IMR-90 (cell line): ENCODE measurements around the gene STON2. TPM values are rescaled to one million over a fixed set of nuclear protein-coding genes. Genes with fewer than 3 reads are reported as not detected.

Experiments used
- ATAC-seq: fragments of 200-7000 bp; cut with Tn5 transposase; 2 replicates; pipeline ENCODE4 v1.9.1; 2020; ENCODE audit warnings: low read depth, mild to moderate bottlenecking, moderate library complexity
- BruUV-seq: library from RNA; stranded (reverse); fragments of 400-500 nt; replicated peaks from 2 replicates; lab custom pipeline; 2021; lab: Mats Ljungman, UMichigan
- CTCF ChIA-PET: fragments of 300-600 bp; formaldehyde crosslinking; extraction: SDS; loops from one replicate; lab custom pipeline; 2021; ENCODE audit warnings: antibody characterized with exemption; lab: Yijun Ruan, JAX
- POLR2A ChIA-PET: fragments of 300-600 bp; sonication (Branson Sonifier 250); formaldehyde crosslinking; loops from one replicate; lab custom pipeline; 2022; ENCODE audit warnings: antibody characterized with exemption; ENCODE audit not compliant: unreplicated experiment; lab: Charles Lee
- DNase-seq: peaks from one replicate; pipeline ENCODE4 v3.0.0; 2013
- H2AFZ ChIP-seq: replicated peaks from 2 replicates; pipeline ENCODE3; 2013; ENCODE audit warnings: low read length, mild to moderate bottlenecking; ENCODE audit not compliant: poor library complexity
- H2AK5ac ChIP-seq: 2 replicates; pipeline ENCODE4 v1.6.1; 2013; ENCODE audit warnings: low read depth, low read length, inconsistent platforms
- H2AK9ac ChIP-seq: replicated peaks from 2 replicates; pipeline ENCODE3; 2013; ENCODE audit warnings: mild to moderate bottlenecking, low read depth, low read length, moderate library complexity; ENCODE audit not compliant: poor library complexity
- H2BK120ac ChIP-seq: 2 replicates; pipeline ENCODE4 v1.6.1; 2013; ENCODE audit warnings: low read depth, low read length, inconsistent platforms
- H2BK15ac ChIP-seq: 3 replicates; pipeline ENCODE4 v1.6.1; 2013; ENCODE audit warnings: low read depth, low read length, inconsistent platforms
- H2BK20ac ChIP-seq: 2 replicates; pipeline ENCODE4 v1.6.1; 2013; ENCODE audit warnings: low read depth, mild to moderate bottlenecking, inconsistent platforms, low read length, moderate library complexity
- H2BK5ac ChIP-seq: 2 replicates; pipeline ENCODE4 v1.6.1; 2013; ENCODE audit warnings: mild to moderate bottlenecking, low read depth, low read length, inconsistent platforms; ENCODE audit not compliant: poor library complexity, severe bottlenecking
- H3K14ac ChIP-seq: replicated peaks from 2 replicates; pipeline ENCODE4 v1.6.1; 2013; ENCODE audit warnings: low read depth, low read length, inconsistent platforms
- H3K18ac ChIP-seq: 2 replicates; pipeline ENCODE4 v1.6.1; 2013; ENCODE audit warnings: low read depth, low read length, control low read depth
- H3K23ac ChIP-seq: 2 replicates; pipeline ENCODE4 v1.6.1; 2013; ENCODE audit warnings: low read depth, low read length, inconsistent platforms
- H3K27ac ChIP-seq: 2 replicates; pipeline ENCODE4 v1.5.1; 2013; ENCODE audit warnings: mild to moderate bottlenecking, control low read depth, low read length; ENCODE audit not compliant: insufficient read depth
- H3K27me3 ChIP-seq: 2 replicates; pipeline ENCODE4 v1.6.1; 2013; ENCODE audit warnings: low read length; ENCODE audit not compliant: control insufficient read depth, insufficient read depth
- H3K36me3 ChIP-seq: 2 replicates; pipeline ENCODE4 v1.6.1; 2013; ENCODE audit warnings: low read length, mixed read lengths; ENCODE audit not compliant: control insufficient read depth, insufficient read depth
- H3K4ac ChIP-seq: 2 replicates; pipeline ENCODE4 v1.6.1; 2013; ENCODE audit warnings: low read depth, low read length, inconsistent platforms
- H3K4me1 ChIP-seq: 2 replicates; pipeline ENCODE4 v1.6.1; 2013; ENCODE audit warnings: low read length, mixed read lengths; ENCODE audit not compliant: control insufficient read depth, insufficient read depth
- H3K4me2 ChIP-seq: 2 replicates; pipeline ENCODE4 v1.6.1; 2013; ENCODE audit warnings: low read depth, mild to moderate bottlenecking, control low read depth, low read length, moderate library complexity
- H3K4me3 ChIP-seq: 2 replicates; pipeline ENCODE4 v1.5.1; 2013; ENCODE audit warnings: low read depth, mild to moderate bottlenecking, control low read depth, low read length, moderate library complexity; ENCODE audit not compliant: insufficient read depth
- H3K56ac ChIP-seq: 2 replicates; pipeline ENCODE4 v1.6.1; 2013; ENCODE audit warnings: low read length, inconsistent platforms; ENCODE audit not compliant: insufficient read depth; ENCODE audit errors: extremely low read depth
- H3K79me1 ChIP-seq, 2 experiments: 2 replicates each; pipeline ENCODE4 v1.6.1; 2013; ENCODE audit warnings: low read length in 2 of 2, inconsistent platforms in 1 of 2, low read depth in 1 of 2
- H3K9ac ChIP-seq: 2 replicates; pipeline ENCODE4 v1.6.1; 2013; ENCODE audit warnings: low read depth, low read length, control low read depth
- H3K9me1 ChIP-seq: 2 replicates; pipeline ENCODE4 v1.6.1; 2013; ENCODE audit warnings: low read length, inconsistent platforms; ENCODE audit not compliant: insufficient read depth
- H3K9me3 ChIP-seq: 2 replicates; pipeline ENCODE4 v1.6.1; 2013; ENCODE audit warnings: low read length; ENCODE audit not compliant: control insufficient read depth, insufficient read depth
- H4K20me1 ChIP-seq: 2 replicates; pipeline ENCODE4 v1.6.1; 2013; ENCODE audit warnings: low read length, inconsistent platforms; ENCODE audit not compliant: insufficient read depth
- H4K5ac ChIP-seq: 2 replicates; pipeline ENCODE4 v1.6.1; 2013; ENCODE audit warnings: mild to moderate bottlenecking, low read depth, low read length, control low read depth
- H4K8ac ChIP-seq, 2 experiments: 2 replicates each; pipeline ENCODE4 v1.6.1; 2013; ENCODE audit warnings: low read depth in 2 of 2, low read length in 2 of 2, control low read depth in 1 of 2, inconsistent platforms in 1 of 2
- H4K91ac ChIP-seq: 2 replicates; pipeline ENCODE4 v1.6.1; 2013; ENCODE audit warnings: low read depth, low read length, inconsistent platforms; ENCODE audit not compliant: insufficient read depth
- BHLHE40 ChIP-seq: fragments of 150-350 bp; IDR thresholded peaks from 2 replicates; pipeline ENCODE4 v1.6.1; 2016; ENCODE audit warnings: mild to moderate bottlenecking, low read depth, low read length
- FOS ChIP-seq: fragments of 150-350 bp; IDR thresholded peaks from 2 replicates; pipeline ENCODE4 v1.6.1; 2016; ENCODE audit warnings: low read depth, low read length
- MAFK ChIP-seq: IDR thresholded peaks from 2 replicates; pipeline ENCODE4 v1.6.1; 2012; ENCODE audit warnings: low read depth, low read length, improper control_type of control experiment
- MAZ ChIP-seq: IDR thresholded peaks from 2 replicates; pipeline ENCODE4 v1.6.1; 2012; ENCODE audit warnings: low read depth, mild to moderate bottlenecking, low read length, improper control_type of control experiment, moderate library complexity, borderline replicate concordance
- MXI1 ChIP-seq: IDR thresholded peaks from 2 replicates; pipeline ENCODE4 v1.6.1; 2012; ENCODE audit warnings: low read depth, mild to moderate bottlenecking, low read length, moderate library complexity, borderline replicate concordance
- POLR2A ChIP-seq: IDR thresholded peaks from 2 replicates; pipeline ENCODE4 v1.6.1; 2012; ENCODE audit warnings: mild to moderate bottlenecking, low read depth, low read length
- RAD21 ChIP-seq: IDR thresholded peaks from 2 replicates; pipeline ENCODE4 v1.6.1; 2012; ENCODE audit warnings: low read length, improper control_type of control experiment
- RFX5 ChIP-seq: IDR thresholded peaks from 2 replicates; pipeline ENCODE4 v1.8.0; 2012; ENCODE audit warnings: low read depth, mild to moderate bottlenecking, low read length, moderate library complexity
- WGBS, 2 experiments: methylation state at CpG; one replicate each; pipeline versions ENCODE4 v1.1.5 to v1.1.7; 2013; ENCODE audit warnings: missing lambda C conversion rate in 2 of 2; ENCODE audit not compliant: insufficient read length in 1 of 2; ENCODE audit errors: extremely low coverage in 2 of 2; 5-methylcytosine and 5-hydroxymethylcytosine counted together
- dilution Hi-C: fragments of 300-500 bp; cut with HindIII; formaldehyde crosslinking; loops from one replicate; pipeline ENCODE4 v1.14.3; 2018; ENCODE audit warnings: low sequenced_read_pairs; ENCODE audit not compliant: unreplicated experiment
- in situ Hi-C: fragments of 300-500 bp; cut with MboI; formaldehyde crosslinking; loops from 3 replicates; pipeline ENCODE4 v1.14.3; 2019; ENCODE audit warnings: low sequenced_read_pairs, inconsistent platforms, mixed read lengths
- intact Hi-C: fragments of 100-400 bp; cut with micrococcal nuclease; formaldehyde crosslinking; loops from 2 replicates; pipeline ENCODE4 v1.10.0; 2022
- polyA plus RNA-seq, 3 experiments: library from polyadenylated mRNA; depleted of rRNA; stranded (reverse); fragments of >200 nt; gene quantifications; 2 replicates each; pipeline ENCODE4 v1.2.3, GENCODE V29; 2012; ENCODE audit warnings: low replicate concordance in 1 of 3
- total RNA-seq: library from RNA; depleted of rRNA; stranded (reverse); fragments of >200 nt; gene quantifications from 2 replicates; pipeline ENCODE4 v1.2.3, GENCODE V29; 2012
- TF ChIP-seq, protein P1 (sequence below): fragments of 150-350 bp; IDR thresholded peaks from 2 replicates; pipeline ENCODE4 v1.6.1; 2017; ENCODE audit warnings: mild to moderate bottlenecking, antibody characterized with exemption, low read length, low read depth

The STON2 gene
- total and polyA plus RNA-seq, 2 of the 4 experiments (the other 2 are of a cell fraction) = not detected

- Histone ChIP-seq H3K4me3 (no peak overlapping the region), H3K4ac (no peak overlapping the region), H2AK9ac (no peak overlapping the region), H3K9ac (no peak overlapping the region), H3K27me3 (no peaks in the 10 kb centered on the region), H2BK15ac (no peak overlapping the region), H3K9me1 (no peaks in the 10 kb centered on the region), H4K91ac (no peak overlapping the region), H3K23ac (no peak overlapping the region), H3K36me3 (no peaks in the 10 kb centered on the region), H4K8ac (no peak overlapping the region), H3K27ac (no peak overlapping the region), H4K5ac (no peak overlapping the region), H3K18ac (no peak overlapping the region), H4K20me1 (no peaks in the 10 kb centered on the region), H3K9me3 (no peaks in the 10 kb centered on the region), H2BK5ac (no peak overlapping the region), H3K14ac (no peak overlapping the region), H2AFZ (no peak overlapping the region), H3K79me1 (no peaks in the 10 kb centered on the region), H2AK5ac (no peak overlapping the region), H2BK120ac (no peak overlapping the region), H3K4me1 (no peaks in the 10 kb centered on the region), H3K56ac (no peak overlapping the region), H2BK20ac (no peak overlapping the region), H3K4me2 (no peak overlapping the region)
- dilution Hi-C loops (no loop called here), in situ Hi-C loops (no loop called here), intact Hi-C loops (no loop called here)
- no peak for TF ChIP-seq POLR2A
- TF ChIP-seq BHLHE40 = no peak
- TF ChIP-seq, protein P1, sequence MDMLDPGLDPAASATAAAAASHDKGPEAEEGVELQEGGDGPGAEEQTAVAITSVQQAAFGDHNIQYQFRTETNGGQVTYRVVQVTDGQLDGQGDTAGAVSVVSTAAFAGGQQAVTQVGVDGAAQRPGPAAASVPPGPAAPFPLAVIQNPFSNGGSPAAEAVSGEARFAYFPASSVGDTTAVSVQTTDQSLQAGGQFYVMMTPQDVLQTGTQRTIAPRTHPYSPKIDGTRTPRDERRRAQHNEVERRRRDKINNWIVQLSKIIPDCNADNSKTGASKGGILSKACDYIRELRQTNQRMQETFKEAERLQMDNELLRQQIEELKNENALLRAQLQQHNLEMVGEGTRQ = no peak
- no peak for TF ChIP-seq RAD21
- TF ChIP-seq FOS = no peak
- TF ChIP-seq RFX5 = no peak
- TF ChIP-seq MAFK = no peak
- no peak for TF ChIP-seq MXI1
- TF ChIP-seq MAZ = no peak
- DNase-seq (no peak), ATAC-seq (no peak)
- 58% methylated on average over 4 of the region's 8 CpGs; no CpG with 5 or more reads in 1 of the 2 experiments for WGBS, 2 experiments
- no TSS peak for BruUV-seq
- CTCF ChIA-PET = no interaction called here
- POLR2A ChIA-PET = no interaction called here
Observed at GRCh38 chr14:81247271-81247766, 152.8 kb downstream of the STON2 start.
